HUES6 (cell line): ENCODE data around the gene SPO11.

Experiments
- H3K27ac ChIP-seq: 2 replicates; pipeline ENCODE4 v1.7.0; 2013; ENCODE audit warnings: low read depth, mild to moderate bottlenecking, low read length, inconsistent platforms
- H3K27me3 ChIP-seq: 2 replicates; pipeline ENCODE4 v1.6.1; 2013; ENCODE audit warnings: low read length; ENCODE audit not compliant: control insufficient read depth, insufficient read depth
- H3K36me3 ChIP-seq: 2 replicates; pipeline ENCODE4 v1.6.1; 2013; ENCODE audit warnings: low read length; ENCODE audit not compliant: control insufficient read depth, insufficient read depth
- H3K4me1 ChIP-seq: 2 replicates; pipeline ENCODE4 v1.6.1; 2013; ENCODE audit warnings: low read length; ENCODE audit not compliant: control insufficient read depth, insufficient read depth
- H3K4me3 ChIP-seq: 2 replicates; pipeline ENCODE4 v1.5.1; 2013; ENCODE audit warnings: low read depth, low read length
- H3K9ac ChIP-seq: one replicate; pipeline ENCODE4 v1.6.1; 2013; ENCODE audit warnings: mild to moderate bottlenecking, low read length
- H3K9me3 ChIP-seq: 2 replicates; pipeline ENCODE4 v1.6.1; 2013; ENCODE audit warnings: low read depth, low read length; ENCODE audit not compliant: control insufficient read depth, insufficient read depth

SPO11 gene

DNA sequence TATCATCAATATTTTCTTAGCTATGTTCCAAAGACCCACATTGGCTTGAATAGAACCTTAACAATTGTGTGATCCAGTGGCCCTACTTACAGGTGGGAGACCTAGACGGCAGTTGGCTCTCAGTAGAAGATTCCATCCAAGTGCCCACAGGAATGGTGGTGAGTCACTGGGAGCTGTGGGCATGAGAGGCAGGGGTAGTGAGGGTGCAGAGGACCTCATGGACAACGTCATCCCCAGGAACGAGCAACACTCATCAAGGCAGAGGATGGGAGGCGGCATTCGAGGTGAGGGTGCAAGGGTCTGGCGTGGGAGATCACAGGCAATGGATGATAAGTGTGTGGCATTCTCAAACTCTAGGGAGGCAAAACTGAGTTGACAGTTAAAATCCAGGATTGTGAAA lies 17.5 kb upstream of the SPO11 start:
- Histone ChIP-seq H3K4me3 (no peak overlapping the region), H3K36me3 (no peaks in the 10 kb centered on the region), H3K9me3 (no peaks in the 10 kb centered on the region), H3K27ac (no peak overlapping the region), H3K4me1 (no peaks in the 10 kb centered on the region), H3K9ac (no peak overlapping the region), H3K27me3 (peaks cover 4% of the 10 kb centered on the region; the same call in 1 of the 2 replicates)

- Histone ChIP-seq H3K4me1 (peaks cover 3% of the 10 kb centered on the region; the same call in 1 of the 2 replicates), H3K27ac (no peak overlapping the region), H3K9me3 (no peaks in the 10 kb centered on the region), H3K36me3 (no peaks in the 10 kb centered on the region), H3K9ac (no peak overlapping the region), H3K27me3 (peaks cover 4% of the 10 kb centered on the region; the same call in 1 of the 2 replicates), H3K4me3 (no peak overlapping the region)
Measured at GRCh38 chr20:57313230-57313629, 16.4 kb upstream of the SPO11 start.

DNA sequence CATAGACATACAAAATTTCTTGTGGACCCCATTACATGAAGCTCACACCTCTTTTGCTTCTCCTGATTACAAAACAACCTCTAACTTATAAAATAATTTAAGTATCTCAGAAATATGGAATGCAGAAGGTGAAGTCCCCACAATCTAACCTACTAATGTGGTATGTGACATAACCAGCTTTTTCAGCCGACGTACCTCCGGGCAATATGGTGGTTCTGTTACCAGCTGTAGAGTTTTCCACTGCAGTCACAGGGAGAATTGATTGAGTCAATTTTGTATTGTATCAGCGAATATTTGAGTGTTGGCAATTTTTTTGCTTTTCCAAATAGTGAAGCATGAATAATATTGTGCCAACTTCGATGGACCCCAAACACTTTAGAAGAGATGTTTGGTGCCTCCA lies 15.7 kb upstream of the SPO11 start:
- Histone ChIP-seq H3K36me3 (no peaks in the 10 kb centered on the region), H3K27ac (no peak overlapping the region), H3K9ac (no peak overlapping the region), H3K4me3 (no peak overlapping the region), H3K4me1 (peaks cover 3% of the 10 kb centered on the region; the same call in 1 of the 2 replicates), H3K27me3 (peaks cover 4% of the 10 kb centered on the region; the same call in 1 of the 2 replicates), H3K9me3 (no peaks in the 10 kb centered on the region)

GRCh38 chr20:57315083-57315975 lies 14.3 kb upstream of the SPO11 start:
- Histone ChIP-seq H3K27me3 (peaks cover 4% of the 10 kb centered on the region; the same call in 1 of the 2 replicates), H3K4me1 (peaks cover 3% of the 10 kb centered on the region; the same call in 1 of the 2 replicates), H3K9me3 (no peaks in the 10 kb centered on the region), H3K27ac (no peak overlapping the region), H3K9ac (no peak overlapping the region), H3K36me3 (no peaks in the 10 kb centered on the region), H3K4me3 (no peak overlapping the region)

DNA sequence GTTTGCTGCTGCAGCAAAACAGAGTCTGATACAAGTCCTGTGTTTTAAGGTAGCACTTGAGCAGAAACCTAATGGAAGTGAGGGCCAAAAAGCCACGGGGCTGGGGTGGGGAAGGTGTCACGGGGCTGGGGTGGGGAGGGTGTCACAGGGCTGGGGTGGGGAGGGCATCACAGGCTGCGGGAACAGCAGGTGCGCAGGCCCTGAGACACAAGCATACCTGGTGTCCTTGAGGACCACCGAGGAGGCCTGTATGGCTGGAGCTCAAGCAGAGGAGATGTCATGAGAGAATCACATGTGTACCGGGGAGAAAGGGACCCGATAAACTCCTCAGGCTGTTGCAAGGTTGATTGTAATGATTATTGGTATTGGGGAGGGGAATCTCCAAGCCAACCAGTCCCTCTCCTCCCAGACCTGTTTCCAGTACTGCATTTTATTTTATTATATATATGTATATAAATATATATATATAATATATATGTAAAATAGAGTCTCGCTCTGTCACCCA lies 13.6 kb upstream of the SPO11 start:
- no peaks in the 10 kb centered on the region for H3K36me3 ChIP-seq
- no peak overlapping the region for H3K9ac ChIP-seq
- no peaks in the 10 kb centered on the region for H3K9me3 ChIP-seq
- H3K4me1 ChIP-seq, result peaks cover 3% of the 10 kb centered on the region; the same call in 1 of the 2 replicates
- H3K27ac ChIP-seq, result no peak overlapping the region
- H3K27me3 ChIP-seq, result peaks cover 5% of the 10 kb centered on the region; the same call in 1 of the 2 replicates
- no peak overlapping the region for H3K4me3 ChIP-seq

DNA sequence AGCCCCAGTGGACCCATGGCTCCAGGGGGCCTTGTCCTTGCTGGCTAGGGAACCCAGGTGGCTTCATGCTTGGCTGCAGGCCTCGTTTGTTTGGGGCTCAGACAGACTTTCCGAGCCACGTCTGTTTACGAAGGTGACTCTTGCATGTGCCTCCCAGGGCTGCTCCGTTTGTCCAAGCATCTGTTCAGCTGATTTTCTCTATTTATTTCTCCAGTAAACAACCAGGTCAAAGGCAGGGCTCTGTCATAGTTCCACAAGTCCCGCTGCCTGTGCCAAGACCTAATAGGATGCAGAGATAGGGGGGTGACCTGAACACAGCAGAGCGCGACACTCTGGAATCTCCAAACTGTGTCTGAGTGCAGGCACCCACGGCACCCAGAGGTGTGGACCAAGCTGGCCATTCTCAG lies 12.8 kb upstream of the SPO11 start:
- no peak overlapping the region for H3K9ac ChIP-seq
- H3K36me3 ChIP-seq, result no peaks in the 10 kb centered on the region
- H3K4me3 ChIP-seq, result no peak overlapping the region
- no peak overlapping the region for H3K27ac ChIP-seq
- no peaks in the 10 kb centered on the region for H3K9me3 ChIP-seq
- H3K4me1 ChIP-seq, result peaks cover 3% of the 10 kb centered on the region; the same call in 1 of the 2 replicates
- H3K27me3 ChIP-seq, result peaks cover 13% of the 10 kb centered on the region; the same call in 1 of the 2 replicates

DNA sequence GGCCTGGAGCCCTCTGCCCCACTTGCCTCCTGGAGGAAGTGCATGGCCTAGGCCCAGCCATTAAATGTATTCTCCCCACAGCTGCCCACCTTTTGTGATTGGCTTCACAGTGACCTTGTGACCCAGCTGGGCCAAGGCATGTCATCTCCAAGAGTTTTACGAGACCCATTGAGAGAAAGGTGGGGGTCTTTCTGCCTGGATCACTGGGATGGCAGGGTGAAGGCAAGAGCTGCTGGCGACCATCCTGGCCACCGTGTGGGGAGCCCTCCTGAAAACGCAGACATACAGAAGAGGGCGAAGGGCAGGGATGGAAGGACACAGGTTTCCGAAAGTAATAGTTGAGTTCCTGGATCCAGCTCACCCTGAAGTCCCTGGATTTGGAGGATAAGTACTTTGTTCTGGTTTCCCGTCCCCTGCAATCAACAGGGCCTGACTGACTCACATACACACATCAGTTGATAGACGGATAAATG lies 12.3 kb upstream of the SPO11 start:
- H3K9ac ChIP-seq, result no peak overlapping the region
- no peak overlapping the region for H3K27ac ChIP-seq
- H3K4me1 ChIP-seq, result peaks cover 3% of the 10 kb centered on the region; the same call in 1 of the 2 replicates

GRCh38 chr20:57317789-57318371 lies 11.7 kb upstream of the SPO11 start:
- Histone ChIP-seq H3K27me3 (peaks cover 16% of the 10 kb centered on the region; the same call in 1 of the 2 replicates), H3K9me3 (no peaks in the 10 kb centered on the region), H3K9ac (no peak overlapping the region), H3K36me3 (no peaks in the 10 kb centered on the region), H3K4me3 (no peak overlapping the region), H3K27ac (no peak overlapping the region), H3K4me1 (peaks cover 8% of the 10 kb centered on the region)

More for the DNA sequence above, 12.3 kb upstream of the SPO11 start:
- Histone ChIP-seq H3K27me3 (peaks cover 16% of the 10 kb centered on the region; the same call in 1 of the 2 replicates), H3K4me3 (no peak overlapping the region), H3K9me3 (no peaks in the 10 kb centered on the region), H3K36me3 (no peaks in the 10 kb centered on the region)

DNA sequence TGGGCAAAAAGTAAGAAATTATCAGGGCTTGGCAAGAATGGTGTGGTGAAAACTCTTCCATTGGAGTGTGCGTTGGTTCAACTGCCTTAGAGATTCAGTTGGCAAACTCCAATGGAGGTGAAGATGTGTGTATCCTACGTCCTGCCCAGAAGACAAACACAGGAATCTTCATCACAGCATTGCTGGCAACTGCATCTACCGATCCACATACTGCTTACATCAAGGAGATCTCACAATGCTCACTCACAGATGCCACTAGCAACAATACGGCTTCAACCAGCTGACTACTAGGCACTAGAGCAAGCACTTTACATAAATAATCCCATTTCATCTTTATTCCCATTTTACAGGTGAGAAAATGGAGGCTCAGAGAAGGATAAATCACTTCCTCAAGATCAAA lies 10.0 kb upstream of the SPO11 start:
- Histone ChIP-seq H3K4me1 (peaks cover 12% of the 10 kb centered on the region), H3K36me3 (no peaks in the 10 kb centered on the region), H3K27me3 (peaks cover 13% of the 10 kb centered on the region; the same call in 1 of the 2 replicates), H3K4me3 (no peak overlapping the region), H3K9me3 (no peaks in the 10 kb centered on the region), H3K27ac (no peak overlapping the region), H3K9ac (no peak overlapping the region)

- Histone ChIP-seq H3K36me3 (no peaks in the 10 kb centered on the region), H3K27ac (no peak overlapping the region), H3K4me3 (no peak overlapping the region), H3K9ac (no peak overlapping the region), H3K4me1 (peaks cover 12% of the 10 kb centered on the region), H3K27me3 (peaks cover 13% of the 10 kb centered on the region; the same call in 1 of the 2 replicates), H3K9me3 (no peaks in the 10 kb centered on the region)
Measured at GRCh38 chr20:57320358-57320757, 9.2 kb upstream of the SPO11 start.
